ENCODE results near the gene P3H2. TPM values are rescaled to one million over a fixed set of nuclear protein-coding genes. Genes with fewer than 3 reads are reported as not detected.
A peak's percentile ranks its signal among the peaks of the same experiment; 100 is the strongest.

P3H2 gene
- total and polyA plus RNA-seq, 2 experiments from 2014 or later, result 8.2 to 24.2 TPM

GRCh38 chr3:190012314-190012782, 108.3 kb downstream of the P3H2 start:
- peaks cover 51% of the 10 kb centered on the region for H3K4me1 Mint-ChIP-seq
- peak overlapping the region; percentile 4; the same call in 1 of the 3 replicates for H3K4me3 Mint-ChIP-seq
- H3K27me3 Mint-ChIP-seq (ENCODE audit: insufficient read depth, low read depth, poor library complexity), result peaks cover 2% of the 10 kb centered on the region
- peak overlapping the region; percentile 92 for H3K27ac Mint-ChIP-seq
- DNase-seq (ENCODE audit: low spot score) (peak; percentile 77), ATAC-seq (peak; percentile 56)
- no peaks in the 10 kb centered on the region for H3K79me2 ChIP-seq (replicated peaks; ENCODE audit: insufficient read depth)
- peaks cover 44% of the 10 kb centered on the region for H3K4me1 ChIP-seq (ENCODE audit: insufficient read depth)
- H3K9me2 ChIP-seq (ENCODE audit: insufficient read depth), result no peaks in the 10 kb centered on the region
- H3K4me3 ChIP-seq, result no peak overlapping the region
- H3K27ac ChIP-seq (ENCODE audit: low read depth), result peak overlapping the region; percentile 50; the same call in 1 of the 2 replicates
- no peaks in the 10 kb centered on the region for H3K36me3 ChIP-seq (ENCODE audit: insufficient read depth)
- no peaks in the 10 kb centered on the region for H4K20me1 ChIP-seq (replicated peaks; ENCODE audit: insufficient read depth)
- no peaks in the 10 kb centered on the region for H3K27me3 ChIP-seq (ENCODE audit: insufficient read depth)
- TF ChIP-seq NANOG (IDR thresholded peaks at IDR 0.05; ENCODE audit: borderline replicate concordance) (0 out of 2 replicates have a peak, but pooled peaks have one; percentile 1), STAT1 (IDR thresholded peaks at IDR 0.05; ENCODE audit: unreplicated experiment) (no peak)
- no peaks in the 10 kb centered on the region for H3K36me3 Mint-ChIP-seq (ENCODE audit: low read depth)
- no peak overlapping the region for H2AFZ ChIP-seq
- H3K9me3 Mint-ChIP-seq, result no peaks in the 10 kb centered on the region
- peak overlapping the region; percentile 16 for H3K4me2 ChIP-seq
- no peaks in the 10 kb centered on the region for H3F3A ChIP-seq (replicated peaks; ENCODE audit: low read depth)

- TF ChIP-seq EZH2 (IDR thresholded peaks at IDR 0.05; ENCODE audit: low read depth, unreplicated experiment) (no peak), ETS1 (IDR thresholded peaks at IDR 0.05) (no peak)
- ATAC-seq (no peak), DNase-seq (ENCODE audit: low spot score) (no peak)
- Mint-ChIP-seq H3K4me3 (no peak overlapping the region), H3K9me3 (no peaks in the 10 kb centered on the region), H3K27ac (peak overlapping the region; percentile 33; the same call in 1 of the 2 replicates), H3K4me1 (peaks cover 49% of the 10 kb centered on the region), H3K27me3 (ENCODE audit: insufficient read depth, low read depth, poor library complexity) (peaks cover 2% of the 10 kb centered on the region), H3K36me3 (ENCODE audit: low read depth) (no peaks in the 10 kb centered on the region)
- no peak overlapping the region for H3K27ac ChIP-seq (ENCODE audit: low read depth)
- no peaks in the 10 kb centered on the region for H3K36me3 ChIP-seq (ENCODE audit: insufficient read depth)
- H4K20me1 ChIP-seq (replicated peaks; ENCODE audit: insufficient read depth), result no peaks in the 10 kb centered on the region
- peaks cover 44% of the 10 kb centered on the region for H3K4me1 ChIP-seq (ENCODE audit: insufficient read depth)
- H3K4me2 ChIP-seq, result no peak overlapping the region
- H3K9me2 ChIP-seq (ENCODE audit: insufficient read depth), result no peaks in the 10 kb centered on the region
- no peak overlapping the region for H3K4me3 ChIP-seq
- no peaks in the 10 kb centered on the region for H3K79me2 ChIP-seq (replicated peaks; ENCODE audit: insufficient read depth)
- H2AFZ ChIP-seq, result no peak overlapping the region
- H3K27me3 ChIP-seq (ENCODE audit: insufficient read depth), result no peaks in the 10 kb centered on the region
- H3F3A ChIP-seq (replicated peaks; ENCODE audit: low read depth), result no peaks in the 10 kb centered on the region
Observed at GRCh38 chr3:190010486-190010885, 110.2 kb downstream of the P3H2 start.

GRCh38 chr3:190009614-190010013, 111.1 kb downstream of the P3H2 start:
- H3K4me1 Mint-ChIP-seq, result peaks cover 45% of the 10 kb centered on the region
- no peak overlapping the region for H3K27ac ChIP-seq (ENCODE audit: low read depth)
- no peak for TF ChIP-seq ZNF331 (CRISPR knock-in tag; IDR thresholded peaks at IDR 0.05; ENCODE audit: low read depth)
- TF ChIP-seq CTCF (conservative IDR thresholded peaks at IDR 0.05; ENCODE audit: low read depth in 2 of 2), result no peak
- no peak for TF ChIP-seq REST (IDR thresholded peaks at IDR 0.05; ENCODE audit: unreplicated experiment)
- TF ChIP-seq JUNB (IDR thresholded peaks at IDR 0.05; ENCODE audit: unreplicated experiment), result no peak
- no peak for TF ChIP-seq EZH2phosphoT487 (IDR thresholded peaks at IDR 0.05; ENCODE audit: unreplicated experiment)

More at GRCh38 chr3:190009614-190010013, 111.1 kb downstream of the P3H2 start:
- H3F3A ChIP-seq (replicated peaks; ENCODE audit: low read depth), result no peaks in the 10 kb centered on the region
- H3K4me3 ChIP-seq, result no peak overlapping the region
- Mint-ChIP-seq H3K27me3 (ENCODE audit: insufficient read depth, low read depth, poor library complexity) (peaks cover 2% of the 10 kb centered on the region), H3K36me3 (ENCODE audit: low read depth) (no peaks in the 10 kb centered on the region), H3K27ac (no peak overlapping the region), H3K9me3 (no peaks in the 10 kb centered on the region), H3K4me3 (no peak overlapping the region)
- no peaks in the 10 kb centered on the region for H4K20me1 ChIP-seq (replicated peaks; ENCODE audit: insufficient read depth)
- H3K4me1 ChIP-seq (ENCODE audit: insufficient read depth), result peaks cover 36% of the 10 kb centered on the region
- ATAC-seq (no peak), DNase-seq (ENCODE audit: low spot score) (no peak)
- no peaks in the 10 kb centered on the region for H3K9me2 ChIP-seq (ENCODE audit: insufficient read depth)
- H3K27me3 ChIP-seq (ENCODE audit: insufficient read depth), result no peaks in the 10 kb centered on the region
- no peak overlapping the region for H2AFZ ChIP-seq
- no peaks in the 10 kb centered on the region for H3K79me2 ChIP-seq (replicated peaks; ENCODE audit: insufficient read depth)
- H3K4me2 ChIP-seq, result no peak overlapping the region
- no peaks in the 10 kb centered on the region for H3K36me3 ChIP-seq (ENCODE audit: insufficient read depth)

Data from GM23338 (cell line).